Neural progenitor cell (in vitro differentiated cells): ENCODE results near the gene ENTPD5. TPM values are rescaled to one million over a fixed set of nuclear protein-coding genes. Genes with fewer than 3 reads are reported as not detected.

Experiments used
- DNase-seq: peaks from one replicate; pipeline ENCODE4 v3.0.0-alpha.2; 2016; ENCODE audit warnings: low spot score
- H2AFZ ChIP-seq: fragments of 200-600 bp; sonication (generic); replicated peaks from 2 replicates; pipeline ENCODE4 v1.6.1; 2016; ENCODE audit warnings: antibody characterized with exemption
- H3F3A ChIP-seq: fragments of 200-600 bp; sonication (generic); 2 replicates; pipeline ENCODE4 v1.6.1; 2016; ENCODE audit warnings: antibody characterized with exemption, low read depth
- H3K27ac ChIP-seq: fragments of 200-600 bp; sonication (generic); 2 replicates; pipeline ENCODE4 v1.5.1; 2016; ENCODE audit warnings: mild to moderate bottlenecking
- H3K27me3 ChIP-seq: fragments of 200-600 bp; sonication (generic); 2 replicates; pipeline ENCODE4 v1.6.1; 2016; ENCODE audit warnings: mild to moderate bottlenecking, moderate library complexity
- H3K36me3 ChIP-seq: fragments of 200-600 bp; sonication (generic); 2 replicates; pipeline ENCODE4 v1.5.1; 2016
- H3K4me1 ChIP-seq: fragments of 200-600 bp; sonication (generic); 2 replicates; pipeline ENCODE4 v1.6.1; 2016; ENCODE audit warnings: mixed run types
- H3K4me2 ChIP-seq: fragments of 200-600 bp; sonication (generic); 2 replicates; pipeline ENCODE4 v1.6.1; 2016
- H3K4me3 ChIP-seq: fragments of 200-600 bp; sonication (generic); 2 replicates; pipeline ENCODE4 v1.5.1; 2016
- H3K79me2 ChIP-seq: fragments of 200-600 bp; sonication (generic); 2 replicates; pipeline ENCODE4 v1.6.1; 2016; ENCODE audit warnings: low read depth
- H3K9ac ChIP-seq: fragments of 200-600 bp; sonication (generic); 2 replicates; pipeline ENCODE4 v1.6.1; 2016
- H3K9me3 ChIP-seq: fragments of 200-600 bp; sonication (generic); 2 replicates; pipeline ENCODE4 v1.5.1; 2016; ENCODE audit warnings: low read depth
- H4K20me1 ChIP-seq: fragments of 200-600 bp; sonication (generic); 2 replicates; pipeline ENCODE4 v1.6.1; 2016; ENCODE audit warnings: low read depth
- H3K27ac Mint-ChIP-seq: 3 replicates; pipeline ENCODE4 v1.8.0; 2021; ENCODE audit warnings: mixed read lengths
- H3K27me3 Mint-ChIP-seq: 2 replicates; pipeline ENCODE4 v1.8.0; 2022; ENCODE audit warnings: low read depth, mild to moderate bottlenecking, inconsistent platforms, moderate library complexity, mixed read lengths; ENCODE audit not compliant: insufficient read depth
- H3K36me3 Mint-ChIP-seq: 3 replicates; pipeline ENCODE4 v1.8.0; 2021; ENCODE audit warnings: mixed read lengths
- H3K4me1 Mint-ChIP-seq: 3 replicates; pipeline ENCODE4 v1.8.0; 2021; ENCODE audit warnings: mixed read lengths
- H3K4me3 Mint-ChIP-seq: 3 replicates; pipeline ENCODE4 v1.8.0; 2021; ENCODE audit warnings: mild to moderate bottlenecking, moderate library complexity, mixed read lengths
- H3K9me3 Mint-ChIP-seq: 3 replicates; pipeline ENCODE4 v1.8.0; 2020; ENCODE audit warnings: mixed read lengths
- EZH2 ChIP-seq: fragments of 200-600 bp; sonication (generic); IDR thresholded peaks from 2 replicates; pipeline ENCODE4 v1.6.1; 2017; ENCODE audit warnings: antibody characterized with exemption, mild to moderate bottlenecking, moderate library complexity
- EZH2phosphoT487 ChIP-seq: fragments of 200-600 bp; sonication (generic); IDR thresholded peaks from 2 replicates; pipeline ENCODE4 v1.6.1; 2017; ENCODE audit warnings: antibody characterized with exemption
- total RNA-seq: library from RNA; depleted of rRNA; stranded (reverse); fragments of >200 nt; gene quantifications from 2 replicates; pipeline ENCODE4 v1.2.3, GENCODE V29; 2015; ENCODE audit warnings: low replicate concordance
- TF ChIP-seq, protein P1 (sequence below): fragments of 200-600 bp; sonication (generic); IDR thresholded peaks from 2 replicates; pipeline ENCODE4 v1.5.1; 2017; ENCODE audit warnings: antibody characterized with exemption, mild to moderate bottlenecking

ENTPD5 gene
- total RNA-seq, 1 donor from 2014 or later: 13.4 TPM

DNA sequence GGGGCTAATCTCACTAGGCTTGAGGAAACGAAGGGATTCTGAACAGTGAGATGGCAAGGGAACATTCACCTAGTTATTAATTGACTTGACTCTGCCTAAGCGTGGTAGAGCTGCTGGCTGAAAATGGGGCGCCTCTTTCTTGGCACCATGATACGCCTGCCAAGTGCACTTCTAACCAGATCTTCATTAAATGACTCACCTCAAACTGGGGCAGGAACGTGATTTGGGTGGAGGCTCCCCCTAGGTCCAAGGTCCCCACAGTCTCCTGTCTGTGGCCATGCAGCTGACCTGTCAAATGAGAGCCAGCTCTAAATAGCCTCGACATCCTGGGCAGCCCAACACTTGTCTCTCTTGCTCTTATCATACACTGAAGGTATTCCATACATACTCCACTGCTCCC is 43.0 kb downstream of the ENTPD5 start:
- no peaks in the 10 kb centered on the region for H3K27me3 Mint-ChIP-seq

DNA sequence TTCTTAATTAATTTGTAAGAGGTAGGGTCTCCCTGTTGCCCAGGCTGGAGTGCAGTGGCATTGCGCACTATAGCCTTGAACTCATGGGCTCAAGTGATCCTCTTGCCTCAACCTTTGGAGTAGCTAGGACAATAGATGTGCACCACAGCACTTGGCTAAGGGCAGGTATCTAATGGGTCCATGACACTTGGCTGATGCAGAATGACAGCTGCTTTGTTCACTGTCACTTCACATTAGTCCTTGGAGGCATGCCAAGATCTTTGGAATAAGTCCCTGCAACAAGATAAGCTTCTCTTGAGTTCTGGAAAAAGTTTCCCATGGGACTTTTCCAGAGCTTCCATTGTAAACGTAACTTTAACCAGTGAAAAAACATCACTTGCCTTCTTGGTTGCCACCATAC is 45.6 kb downstream of the ENTPD5 start:
- Histone ChIP-seq H3K4me1 (no peaks in the 10 kb centered on the region), H3K27me3 (no peaks in the 10 kb centered on the region), H3K36me3 (no peaks in the 10 kb centered on the region), H3K27ac (no peak overlapping the region), H4K20me1 (no peaks in the 10 kb centered on the region), H3K9me3 (no peaks in the 10 kb centered on the region), H2AFZ (no peak overlapping the region), H3F3A (no peaks in the 10 kb centered on the region), H3K4me3 (no peak overlapping the region), H3K4me2 (no peak overlapping the region), H3K9ac (peak overlapping the region; percentile 32), H3K79me2 (no peaks in the 10 kb centered on the region)
- peaks cover 2% of the 10 kb centered on the region for H3K27me3 Mint-ChIP-seq
- H3K4me3 Mint-ChIP-seq: no peak overlapping the region
- no peak for DNase-seq
- H3K27ac Mint-ChIP-seq: no peak overlapping the region
- no peaks in the 10 kb centered on the region for H3K4me1 Mint-ChIP-seq
- no peaks in the 10 kb centered on the region for H3K9me3 Mint-ChIP-seq
- peaks cover 5% of the 10 kb centered on the region for H3K36me3 Mint-ChIP-seq
- TF ChIP-seq EZH2phosphoT487: no peak
- TF ChIP-seq EZH2: no peak
- TF ChIP-seq, protein P1, sequence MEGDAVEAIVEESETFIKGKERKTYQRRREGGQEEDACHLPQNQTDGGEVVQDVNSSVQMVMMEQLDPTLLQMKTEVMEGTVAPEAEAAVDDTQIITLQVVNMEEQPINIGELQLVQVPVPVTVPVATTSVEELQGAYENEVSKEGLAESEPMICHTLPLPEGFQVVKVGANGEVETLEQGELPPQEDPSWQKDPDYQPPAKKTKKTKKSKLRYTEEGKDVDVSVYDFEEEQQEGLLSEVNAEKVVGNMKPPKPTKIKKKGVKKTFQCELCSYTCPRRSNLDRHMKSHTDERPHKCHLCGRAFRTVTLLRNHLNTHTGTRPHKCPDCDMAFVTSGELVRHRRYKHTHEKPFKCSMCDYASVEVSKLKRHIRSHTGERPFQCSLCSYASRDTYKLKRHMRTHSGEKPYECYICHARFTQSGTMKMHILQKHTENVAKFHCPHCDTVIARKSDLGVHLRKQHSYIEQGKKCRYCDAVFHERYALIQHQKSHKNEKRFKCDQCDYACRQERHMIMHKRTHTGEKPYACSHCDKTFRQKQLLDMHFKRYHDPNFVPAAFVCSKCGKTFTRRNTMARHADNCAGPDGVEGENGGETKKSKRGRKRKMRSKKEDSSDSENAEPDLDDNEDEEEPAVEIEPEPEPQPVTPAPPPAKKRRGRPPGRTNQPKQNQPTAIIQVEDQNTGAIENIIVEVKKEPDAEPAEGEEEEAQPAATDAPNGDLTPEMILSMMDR: no peak

More for the DNA sequence above, 43.0 kb downstream of the ENTPD5 start:
- H4K20me1 ChIP-seq: no peaks in the 10 kb centered on the region
- TF ChIP-seq EZH2: no peak
- TF ChIP-seq, protein P1: no peak
- H3K9me3 ChIP-seq: no peaks in the 10 kb centered on the region
- no peak for DNase-seq
- H3K36me3 ChIP-seq: no peaks in the 10 kb centered on the region
- H3K4me2 ChIP-seq: no peak overlapping the region
- H3K4me1 ChIP-seq: no peaks in the 10 kb centered on the region
- H2AFZ ChIP-seq: no peak overlapping the region
- no peak overlapping the region for H3K27ac Mint-ChIP-seq
- H3K4me1 Mint-ChIP-seq: no peaks in the 10 kb centered on the region
- no peak overlapping the region for H3K4me3 ChIP-seq
- no peaks in the 10 kb centered on the region for H3F3A ChIP-seq
- H3K27ac ChIP-seq: no peak overlapping the region
- H3K9me3 Mint-ChIP-seq: no peaks in the 10 kb centered on the region
- H3K4me3 Mint-ChIP-seq: no peak overlapping the region
- H3K36me3 Mint-ChIP-seq: peaks cover 2% of the 10 kb centered on the region
- no peak overlapping the region for H3K9ac ChIP-seq
- no peaks in the 10 kb centered on the region for H3K27me3 ChIP-seq
- H3K79me2 ChIP-seq: no peaks in the 10 kb centered on the region

DNA sequence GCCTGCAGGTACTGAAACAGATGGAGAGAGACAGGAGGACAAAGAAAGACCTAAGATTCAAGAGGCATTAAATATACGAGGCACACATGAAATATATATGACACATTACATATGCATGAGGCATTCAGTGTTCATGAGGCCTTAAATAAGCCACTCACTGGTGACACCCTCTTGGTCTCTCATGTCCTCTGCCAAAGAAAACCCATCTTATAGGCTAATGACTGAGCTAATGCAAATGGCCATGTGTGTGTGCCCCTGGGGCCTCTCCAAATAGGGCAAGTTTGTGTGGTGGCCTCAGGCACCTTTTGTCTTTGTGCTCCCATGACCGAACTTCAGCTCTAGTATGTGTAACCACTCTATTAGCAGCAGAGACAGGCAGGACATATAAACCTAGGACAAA is 50.2 kb downstream of the ENTPD5 start:
- Histone ChIP-seq H3K9me3 (no peaks in the 10 kb centered on the region), H3K4me3 (no peak overlapping the region), H3F3A (peaks cover 9% of the 10 kb centered on the region), H3K4me2 (no peak overlapping the region), H2AFZ (no peak overlapping the region), H3K27ac (no peak overlapping the region), H3K9ac (no peak overlapping the region), H4K20me1 (no peaks in the 10 kb centered on the region), H3K79me2 (no peaks in the 10 kb centered on the region), H3K27me3 (no peaks in the 10 kb centered on the region), H3K4me1 (no peaks in the 10 kb centered on the region), H3K36me3 (no peaks in the 10 kb centered on the region)
- DNase-seq: no peak
- no peak overlapping the region for H3K4me3 Mint-ChIP-seq
- H3K4me1 Mint-ChIP-seq: no peaks in the 10 kb centered on the region
- peaks cover 2% of the 10 kb centered on the region for H3K27me3 Mint-ChIP-seq
- no peak overlapping the region for H3K27ac Mint-ChIP-seq
- peaks cover 8% of the 10 kb centered on the region for H3K36me3 Mint-ChIP-seq
- no peak for TF ChIP-seq EZH2
- TF ChIP-seq EZH2phosphoT487: no peak
- TF ChIP-seq, protein P1: no peak
- no peaks in the 10 kb centered on the region for H3K9me3 Mint-ChIP-seq
